ENCODE data around the gene ASH1L. TPM values are rescaled to one million over a fixed set of nuclear protein-coding genes. Genes with fewer than 3 reads are reported as not detected.

Gene ASH1L
- total RNA-seq, 1 donor from 2014 or later = 43.0 TPM

DNA sequence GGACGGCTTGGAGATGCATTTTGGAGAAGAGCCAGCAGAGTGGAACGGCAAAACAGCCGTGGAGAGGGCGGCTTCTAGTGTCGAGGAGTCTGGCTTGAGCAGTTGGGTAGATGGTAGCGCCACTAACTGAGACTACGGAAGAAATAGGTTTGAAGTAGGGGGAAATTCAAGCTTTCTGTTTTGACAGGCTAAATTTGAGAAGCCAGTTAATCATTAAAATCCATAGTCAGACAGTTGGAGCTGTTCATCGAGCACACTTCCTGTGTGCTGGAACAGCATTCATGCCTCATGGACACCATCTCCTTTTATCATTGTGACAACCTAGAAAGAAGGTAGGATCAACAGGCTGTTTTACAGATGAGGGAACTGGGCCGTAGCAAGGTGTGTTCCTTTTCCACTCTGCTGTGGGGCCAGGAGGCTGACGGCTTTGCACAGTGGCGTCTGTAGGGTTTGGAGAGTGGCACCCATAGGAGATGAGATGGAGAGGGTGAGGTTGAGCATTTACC, 258.0 kb downstream of the ASH1L start:
- Mint-ChIP-seq H3K4me1 (ENCODE audit: low read depth, unreplicated experiment) (peaks cover 2% of the 10 kb centered on the region), H3K9me3 (ENCODE audit: unreplicated experiment) (peaks cover 15% of the 10 kb centered on the region), H3K27me3 (ENCODE audit: unreplicated experiment) (peaks cover 20% of the 10 kb centered on the region), H3K4me3 (ENCODE audit: unreplicated experiment) (peak overlapping the region; percentile 5), H3K36me3 (ENCODE audit: unreplicated experiment) (no peaks in the 10 kb centered on the region), H3K27ac (ENCODE audit: unreplicated experiment) (no peak overlapping the region)
- TF ChIP-seq, protein P1, sequence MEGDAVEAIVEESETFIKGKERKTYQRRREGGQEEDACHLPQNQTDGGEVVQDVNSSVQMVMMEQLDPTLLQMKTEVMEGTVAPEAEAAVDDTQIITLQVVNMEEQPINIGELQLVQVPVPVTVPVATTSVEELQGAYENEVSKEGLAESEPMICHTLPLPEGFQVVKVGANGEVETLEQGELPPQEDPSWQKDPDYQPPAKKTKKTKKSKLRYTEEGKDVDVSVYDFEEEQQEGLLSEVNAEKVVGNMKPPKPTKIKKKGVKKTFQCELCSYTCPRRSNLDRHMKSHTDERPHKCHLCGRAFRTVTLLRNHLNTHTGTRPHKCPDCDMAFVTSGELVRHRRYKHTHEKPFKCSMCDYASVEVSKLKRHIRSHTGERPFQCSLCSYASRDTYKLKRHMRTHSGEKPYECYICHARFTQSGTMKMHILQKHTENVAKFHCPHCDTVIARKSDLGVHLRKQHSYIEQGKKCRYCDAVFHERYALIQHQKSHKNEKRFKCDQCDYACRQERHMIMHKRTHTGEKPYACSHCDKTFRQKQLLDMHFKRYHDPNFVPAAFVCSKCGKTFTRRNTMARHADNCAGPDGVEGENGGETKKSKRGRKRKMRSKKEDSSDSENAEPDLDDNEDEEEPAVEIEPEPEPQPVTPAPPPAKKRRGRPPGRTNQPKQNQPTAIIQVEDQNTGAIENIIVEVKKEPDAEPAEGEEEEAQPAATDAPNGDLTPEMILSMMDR (IDR thresholded peaks at IDR 0.05; ENCODE audit: partially characterized antibody, unreplicated experiment) = no peak
- no peak for DNase-seq

DNA sequence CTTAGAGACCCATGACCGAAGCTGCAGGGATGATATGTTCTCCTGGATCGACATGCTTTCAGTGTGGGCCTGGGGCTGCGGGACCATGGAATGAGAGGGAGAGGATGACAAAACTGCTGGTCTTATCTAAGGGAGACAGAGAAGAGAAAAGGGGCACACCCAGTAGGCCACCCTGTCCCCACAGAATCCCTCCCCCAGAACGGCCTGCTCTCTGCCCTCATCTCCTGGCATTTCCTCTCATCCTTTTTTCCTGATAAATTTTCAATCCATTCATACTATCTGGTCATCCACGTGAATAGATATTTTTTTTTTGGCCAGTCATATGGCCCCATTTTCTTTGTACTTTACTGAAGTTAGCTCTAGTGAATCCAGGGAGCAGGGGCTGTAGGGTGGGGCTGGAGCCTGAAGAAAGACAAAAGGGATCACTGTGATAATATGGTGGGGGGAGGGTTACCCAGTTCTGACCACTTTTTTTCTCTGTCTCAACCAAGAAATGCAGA, 261.2 kb downstream of the ASH1L start, which contains the start of gene PKLR:
Gene PKLR (minus strand): TSS at position 97 of the 500 bp plus-strand sequence. CDS start 43 bp downstream, at position 54.
- no peaks in the 10 kb centered on the region for H3K36me3 Mint-ChIP-seq (ENCODE audit: unreplicated experiment)
- TF ChIP-seq, protein P1 (IDR thresholded peaks at IDR 0.05; ENCODE audit: partially characterized antibody, unreplicated experiment) = no peak
- H3K27ac Mint-ChIP-seq (ENCODE audit: unreplicated experiment) = no peak within 1 kb of the TSS
- peaks cover 20% of the 10 kb centered on the region for H3K27me3 Mint-ChIP-seq (ENCODE audit: unreplicated experiment)
- H3K9me3 Mint-ChIP-seq (ENCODE audit: unreplicated experiment) = peaks cover 6% of the 10 kb centered on the region
- H3K4me3 Mint-ChIP-seq (ENCODE audit: unreplicated experiment) = no peak within 1 kb of the TSS
- peaks cover 2% of the 10 kb centered on the region for H3K4me1 Mint-ChIP-seq (ENCODE audit: low read depth, unreplicated experiment)
- no peak for DNase-seq

DNA sequence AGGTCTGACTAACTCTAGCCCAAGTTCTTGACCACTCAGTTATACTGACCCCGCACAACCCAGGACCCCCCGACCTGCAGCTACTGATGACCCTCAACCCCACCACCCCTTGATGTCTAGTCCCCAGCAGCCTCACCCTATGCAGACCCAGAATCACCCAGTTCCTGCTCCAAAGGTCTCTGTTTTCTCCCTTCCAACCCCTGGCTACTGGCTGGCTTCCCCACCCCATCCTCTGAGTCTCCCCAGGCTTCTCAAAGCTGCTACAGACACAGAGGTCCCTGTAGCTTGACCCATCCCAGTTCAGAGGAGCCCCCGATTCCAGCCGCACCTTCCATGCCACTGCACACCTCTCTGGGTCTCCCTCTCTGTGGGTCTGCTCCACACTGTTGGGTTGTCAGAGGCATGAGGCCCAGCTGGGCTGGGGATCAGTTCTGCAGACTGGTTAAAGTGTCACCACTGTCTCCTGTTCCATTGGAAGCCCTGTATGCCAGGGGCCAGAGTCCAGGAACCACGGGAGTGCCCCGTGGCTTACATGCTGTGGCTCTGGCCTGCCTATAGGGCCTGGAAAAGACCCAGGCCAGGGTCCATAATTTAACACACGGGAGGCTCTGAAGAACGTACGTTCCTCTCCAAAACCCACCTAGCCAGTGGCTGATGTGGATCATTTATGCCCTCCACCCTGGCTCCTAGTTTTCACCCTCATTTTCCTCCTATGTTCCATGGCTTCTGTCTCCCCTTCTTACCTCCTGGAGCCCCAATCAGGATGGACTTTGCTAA, 261.9 kb downstream of the ASH1L start:
- DNase-seq = no peak
- Mint-ChIP-seq H3K27me3 (ENCODE audit: unreplicated experiment) (peaks cover 21% of the 10 kb centered on the region), H3K36me3 (ENCODE audit: unreplicated experiment) (no peaks in the 10 kb centered on the region), H3K9me3 (ENCODE audit: unreplicated experiment) (peaks cover 6% of the 10 kb centered on the region), H3K4me1 (ENCODE audit: low read depth, unreplicated experiment) (peaks cover 2% of the 10 kb centered on the region), H3K4me3 (ENCODE audit: unreplicated experiment) (no peak overlapping the region), H3K27ac (ENCODE audit: unreplicated experiment) (no peak overlapping the region)
- TF ChIP-seq, protein P1 (IDR thresholded peaks at IDR 0.05; ENCODE audit: partially characterized antibody, unreplicated experiment) = no peak

DNA sequence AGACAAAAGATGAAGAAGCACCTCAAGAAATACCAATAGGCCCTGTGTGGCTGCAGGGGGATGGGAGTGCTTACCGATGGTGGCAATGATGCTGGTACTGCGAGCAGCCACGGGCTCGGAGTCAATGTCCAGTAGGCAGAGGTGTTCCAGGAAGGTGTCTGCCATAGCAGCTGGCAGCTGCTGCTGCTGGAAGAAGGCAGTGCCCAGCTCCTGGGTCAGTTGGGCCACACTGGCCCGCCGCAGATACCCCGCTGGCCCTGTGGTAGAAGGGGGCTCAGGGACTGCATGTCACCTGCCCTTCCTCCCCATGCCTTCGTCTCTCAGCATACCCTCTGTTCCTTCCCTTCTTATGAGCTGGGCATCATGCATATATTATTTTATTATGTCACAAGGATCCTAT, 262.6 kb downstream of the ASH1L start:
- TF ChIP-seq, protein P1 (IDR thresholded peaks at IDR 0.05; ENCODE audit: partially characterized antibody, unreplicated experiment) = no peak
- H3K27me3 Mint-ChIP-seq (ENCODE audit: unreplicated experiment) = peaks cover 24% of the 10 kb centered on the region
- DNase-seq = no peak
- peaks cover 6% of the 10 kb centered on the region for H3K9me3 Mint-ChIP-seq (ENCODE audit: unreplicated experiment)
- no peaks in the 10 kb centered on the region for H3K36me3 Mint-ChIP-seq (ENCODE audit: unreplicated experiment)
- no peak overlapping the region for H3K4me3 Mint-ChIP-seq (ENCODE audit: unreplicated experiment)
- no peak overlapping the region for H3K27ac Mint-ChIP-seq (ENCODE audit: unreplicated experiment)
- peaks cover 2% of the 10 kb centered on the region for H3K4me1 Mint-ChIP-seq (ENCODE audit: low read depth, unreplicated experiment)

DNA sequence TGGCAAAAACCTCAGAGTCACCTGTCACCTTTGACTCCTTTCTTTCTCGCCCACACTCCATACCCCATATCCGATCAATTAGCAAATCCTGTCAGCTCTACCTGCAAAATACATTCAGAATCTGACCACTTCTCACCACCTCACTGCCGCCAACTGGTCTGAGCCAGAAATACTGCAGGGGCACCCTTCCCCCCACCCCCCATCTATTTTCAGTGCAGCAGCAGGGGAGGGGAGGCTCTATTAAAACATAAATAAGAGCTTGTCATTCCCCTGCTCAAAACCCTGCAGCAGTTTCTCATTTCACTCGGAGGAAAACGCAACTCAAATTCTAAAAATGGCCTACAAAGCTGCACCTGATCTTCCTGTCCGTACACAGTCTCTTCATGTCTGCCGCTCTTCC, 265.2 kb downstream of the ASH1L start:
- TF ChIP-seq, protein P1 (IDR thresholded peaks at IDR 0.05; ENCODE audit: partially characterized antibody, unreplicated experiment) = no peak
- peaks cover 3% of the 10 kb centered on the region for H3K9me3 Mint-ChIP-seq (ENCODE audit: unreplicated experiment)
- no peak overlapping the region for H3K27ac Mint-ChIP-seq (ENCODE audit: unreplicated experiment)
- DNase-seq = no peak
- peak overlapping the region; percentile 4 for H3K4me3 Mint-ChIP-seq (ENCODE audit: unreplicated experiment)
- H3K4me1 Mint-ChIP-seq (ENCODE audit: low read depth, unreplicated experiment) = peaks cover 2% of the 10 kb centered on the region
- H3K27me3 Mint-ChIP-seq (ENCODE audit: unreplicated experiment) = peaks cover 31% of the 10 kb centered on the region
- H3K36me3 Mint-ChIP-seq (ENCODE audit: unreplicated experiment) = no peaks in the 10 kb centered on the region

Measured in glutamatergic neuron (in vitro differentiated cells).